Stimulated activated CD8-positive, alpha-beta memory T cell treated with anti-CD3 and anti-CD28 coated beads, Interleukin-4, amount 100 ng/mL, for 48 hours (primary cell): ENCODE data around the gene PARD3.

Experiments
- DNase-seq: peaks from one replicate; pipeline ENCODE4 v3.0.0-alpha.2; 2020

Gene PARD3

GRCh38 chr10:34736976-34737771 lies 77.9 kb downstream of the PARD3 start:
- no peak for DNase-seq

DNA sequence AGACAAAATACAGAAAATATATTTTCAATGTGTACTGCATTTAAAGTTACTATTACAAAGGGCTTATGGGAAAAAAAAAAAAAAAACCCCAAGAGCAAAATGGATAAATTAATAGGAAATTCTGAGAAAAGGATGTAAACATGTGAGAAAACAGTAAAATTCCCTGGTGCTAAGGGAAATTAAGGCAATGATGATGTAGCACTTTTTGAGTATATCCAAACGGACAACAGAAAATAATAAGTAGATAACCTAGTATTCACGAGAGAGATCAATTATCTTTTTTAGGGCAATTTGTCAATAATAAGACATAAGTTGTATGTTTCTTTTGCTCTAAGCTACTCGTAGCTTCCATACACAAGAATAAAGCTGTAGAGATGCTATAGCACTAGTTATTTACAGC lies 80.2 kb downstream of the PARD3 start:
- no peak for DNase-seq

GRCh38 chr10:34732926-34733325 lies 82.2 kb downstream of the PARD3 start:
- DNase-seq, result no peak

GRCh38 chr10:34731885-34732701 lies 83.0 kb downstream of the PARD3 start:
- DNase-seq, result no peak

DNA sequence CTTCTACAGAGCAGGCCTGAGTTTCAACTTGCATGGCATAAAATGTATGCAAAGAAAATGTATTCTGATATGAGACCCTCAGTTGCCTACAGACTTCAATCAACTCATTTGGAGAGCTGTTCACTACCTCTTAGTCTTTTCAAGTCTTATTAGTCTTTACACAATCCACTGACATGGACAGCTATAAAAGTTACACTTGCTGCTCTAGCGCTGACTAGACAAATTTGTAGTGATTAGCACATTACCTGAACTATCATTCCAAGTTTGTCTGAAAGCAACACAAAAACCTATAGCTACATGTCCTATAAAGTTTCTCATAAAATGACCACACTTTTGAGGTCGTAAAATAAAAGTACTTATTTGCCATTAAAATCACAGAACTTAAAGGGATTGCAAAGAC lies 83.9 kb downstream of the PARD3 start:
- DNase-seq, result no peak

DNA sequence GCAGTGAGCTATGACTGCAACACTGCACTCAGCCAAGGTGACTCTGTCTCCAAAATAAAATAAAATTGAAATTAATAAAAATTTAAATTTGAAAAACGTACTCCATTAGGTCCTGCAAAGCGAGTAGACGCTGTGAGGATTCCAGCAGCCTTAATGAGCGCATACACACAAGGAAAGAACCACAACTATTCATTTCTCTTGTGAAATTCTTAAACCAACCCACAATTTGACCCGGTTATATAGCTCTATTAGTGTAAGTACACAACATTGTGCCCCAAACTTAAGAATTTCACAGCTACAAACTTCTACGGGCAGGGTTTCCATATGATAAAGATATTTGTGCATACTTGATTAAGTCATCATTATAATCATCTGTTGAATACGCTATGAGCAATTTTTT lies 84.4 kb downstream of the PARD3 start:
- no peak for DNase-seq

- DNase-seq, result no peak
These were observed 85.5 kb downstream of the PARD3 start for GRCh38 chr10:34729619-34730018.

GRCh38 chr10:34728361-34728760 lies 86.7 kb downstream of the PARD3 start:
- DNase-seq, result no peak

GRCh38 chr10:34727595-34728033 lies 87.5 kb downstream of the PARD3 start:
- DNase-seq, result no peak

DNA sequence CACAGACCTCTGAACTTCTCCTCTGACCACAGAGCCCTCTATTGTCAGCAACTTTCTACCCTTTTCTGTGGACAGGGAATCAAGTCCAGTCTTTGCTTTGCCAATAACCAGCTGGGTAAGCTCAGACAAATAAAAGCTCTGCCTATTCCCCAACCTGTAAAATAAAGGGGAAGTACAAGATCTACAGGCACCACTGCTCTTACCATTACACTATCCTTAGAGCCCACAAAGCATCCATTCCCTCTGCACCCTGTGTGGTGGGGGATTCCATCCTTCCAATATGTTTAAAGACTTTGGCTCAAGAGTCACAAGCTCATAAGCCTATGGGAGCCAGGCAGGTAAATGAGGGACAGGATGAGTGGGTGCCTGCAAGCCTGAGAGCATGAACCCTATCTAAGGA lies 88.2 kb downstream of the PARD3 start:
- no peak for DNase-seq

GRCh38 chr10:34723750-34724149 lies 91.3 kb downstream of the PARD3 start:
- DNase-seq, result no peak

DNA sequence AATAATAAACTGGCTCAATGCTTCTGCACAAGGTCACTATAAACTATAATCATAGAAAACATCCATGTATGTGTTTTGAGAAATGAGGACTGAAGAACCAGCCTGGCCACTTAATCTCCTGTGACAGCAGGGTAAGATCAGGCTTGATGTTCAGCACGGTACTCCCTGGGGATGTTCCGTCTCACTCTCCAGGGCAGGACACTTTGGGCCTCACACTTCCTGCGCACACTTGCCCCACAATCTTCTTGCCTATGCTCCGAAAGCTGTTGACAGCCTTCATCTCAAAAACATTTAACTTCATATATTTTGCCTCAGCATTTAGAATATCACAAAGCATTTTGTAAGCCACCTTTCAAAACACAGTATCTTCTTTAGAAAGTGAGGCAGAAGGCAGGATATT lies 92.7 kb downstream of the PARD3 start:
- no peak for DNase-seq

DNA sequence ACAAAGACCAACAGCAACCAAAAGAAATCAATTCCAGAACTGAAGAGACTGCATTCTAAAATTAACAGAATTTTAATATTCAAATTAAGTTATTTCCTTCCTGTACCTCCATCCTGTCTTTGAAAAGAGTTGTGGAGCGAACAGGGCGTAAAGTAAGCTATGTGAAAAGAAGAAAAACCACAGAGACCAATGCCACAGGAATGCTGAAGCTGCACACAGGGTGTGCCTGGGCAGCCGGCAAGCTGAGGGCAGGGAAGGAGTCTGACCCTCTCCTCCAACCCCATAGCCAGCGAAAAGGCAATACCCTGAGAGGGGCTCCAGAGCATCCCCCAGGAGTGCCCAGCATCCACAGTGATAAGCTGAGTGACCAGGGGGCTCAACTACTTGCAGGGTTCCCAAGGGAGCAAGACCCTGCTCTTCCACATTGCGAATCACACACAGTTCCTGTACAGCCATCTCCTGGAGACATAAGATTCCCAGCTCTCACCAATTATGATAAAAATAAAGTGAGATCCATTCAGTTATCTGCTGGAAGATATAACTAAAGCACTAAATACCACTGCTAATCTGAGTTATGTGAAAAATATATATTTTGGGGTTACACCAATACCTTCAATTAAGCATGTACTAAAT lies 93.8 kb downstream of the PARD3 start:
- no peak for DNase-seq

GRCh38 chr10:34719746-34720145 lies 95.3 kb downstream of the PARD3 start:
- DNase-seq, result no peak

DNA sequence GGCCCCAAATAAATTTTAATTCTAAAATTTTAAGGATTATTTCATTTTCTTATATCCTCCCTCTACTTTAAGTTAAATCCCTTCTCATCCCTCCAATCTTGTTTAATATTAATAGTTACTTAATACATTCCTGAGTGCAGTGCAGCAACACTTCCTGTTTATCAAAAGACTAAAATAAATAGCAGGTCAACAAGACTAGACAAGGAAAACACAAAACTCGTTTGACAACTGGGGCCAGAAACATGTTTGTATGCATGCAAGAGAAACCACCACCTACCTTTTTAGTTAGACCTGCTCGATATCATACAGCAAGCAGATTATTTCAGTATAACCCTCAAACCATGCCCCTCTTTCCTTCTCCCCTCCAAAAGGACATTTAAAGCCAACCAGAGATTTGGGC lies 95.8 kb downstream of the PARD3 start:
- DNase-seq, result no peak

- no peak for DNase-seq
These were observed 97.7 kb downstream of the PARD3 start for GRCh38 chr10:34717429-34717828.

DNA sequence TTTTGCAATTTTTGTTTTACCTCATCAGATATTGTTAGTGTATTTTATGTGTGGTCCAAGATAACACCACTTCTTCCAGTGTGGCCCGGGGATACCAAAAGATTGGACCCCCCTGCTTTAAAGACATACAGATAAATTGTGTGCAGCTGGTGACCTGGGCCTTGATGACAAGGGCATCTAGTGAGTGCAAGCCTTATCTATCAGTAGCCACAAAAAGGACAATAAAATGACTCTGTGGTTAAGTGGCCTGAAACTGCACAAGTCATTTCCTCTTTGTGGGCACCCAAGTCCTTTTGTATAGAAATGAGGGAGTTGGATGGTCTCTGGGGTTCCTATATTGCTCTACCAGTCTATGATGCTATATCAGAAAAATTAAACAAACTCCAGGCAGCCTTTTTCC lies 98.1 kb downstream of the PARD3 start:
- no peak for DNase-seq

GRCh38 chr10:34716234-34716633 lies 98.9 kb downstream of the PARD3 start:
- DNase-seq, result no peak

- DNase-seq, result no peak
These were observed 99.4 kb downstream of the PARD3 start for GRCh38 chr10:34715511-34716187.

DNA sequence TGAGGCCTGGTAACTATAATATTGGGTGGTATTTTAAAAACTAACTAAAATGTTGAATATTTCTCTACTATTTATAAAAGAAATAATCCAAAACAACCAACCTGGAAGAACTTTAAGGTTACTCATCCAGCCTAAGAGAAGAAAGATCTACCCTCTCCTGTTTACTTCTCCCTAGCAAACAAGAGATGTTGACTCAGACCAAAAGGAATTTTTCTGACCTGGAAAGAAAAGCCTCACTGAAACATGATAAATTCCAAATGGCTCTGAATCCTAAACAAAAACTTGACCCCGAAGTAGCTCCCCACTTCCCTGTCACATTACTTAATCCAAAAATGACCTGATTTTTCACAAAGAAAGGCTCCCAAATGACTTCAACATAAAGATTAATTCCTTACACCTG lies 101.2 kb downstream of the PARD3 start:
- no peak for DNase-seq

DNA sequence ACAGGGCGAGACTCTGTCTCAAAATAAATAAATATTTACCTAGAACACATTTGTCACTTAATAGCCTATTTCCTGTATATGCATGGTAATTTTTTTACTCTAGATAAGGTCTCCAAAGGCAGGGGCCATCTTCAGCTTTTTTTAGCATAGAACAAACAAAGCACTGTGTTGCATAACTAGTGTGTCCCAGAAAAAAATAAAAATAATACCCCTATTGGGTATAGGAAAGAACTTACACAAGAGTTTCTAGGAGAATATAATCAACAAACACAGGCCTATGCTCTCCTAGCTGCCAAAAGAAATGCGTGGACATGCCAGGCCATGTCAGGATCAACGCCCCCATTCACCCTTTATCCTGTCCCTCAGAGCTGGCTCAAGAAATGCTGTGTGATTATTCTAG lies 103.6 kb downstream of the PARD3 start:
- no peak for DNase-seq

GRCh38 chr10:34710391-34710751 lies 104.7 kb downstream of the PARD3 start:
- DNase-seq, result no peak

DNA sequence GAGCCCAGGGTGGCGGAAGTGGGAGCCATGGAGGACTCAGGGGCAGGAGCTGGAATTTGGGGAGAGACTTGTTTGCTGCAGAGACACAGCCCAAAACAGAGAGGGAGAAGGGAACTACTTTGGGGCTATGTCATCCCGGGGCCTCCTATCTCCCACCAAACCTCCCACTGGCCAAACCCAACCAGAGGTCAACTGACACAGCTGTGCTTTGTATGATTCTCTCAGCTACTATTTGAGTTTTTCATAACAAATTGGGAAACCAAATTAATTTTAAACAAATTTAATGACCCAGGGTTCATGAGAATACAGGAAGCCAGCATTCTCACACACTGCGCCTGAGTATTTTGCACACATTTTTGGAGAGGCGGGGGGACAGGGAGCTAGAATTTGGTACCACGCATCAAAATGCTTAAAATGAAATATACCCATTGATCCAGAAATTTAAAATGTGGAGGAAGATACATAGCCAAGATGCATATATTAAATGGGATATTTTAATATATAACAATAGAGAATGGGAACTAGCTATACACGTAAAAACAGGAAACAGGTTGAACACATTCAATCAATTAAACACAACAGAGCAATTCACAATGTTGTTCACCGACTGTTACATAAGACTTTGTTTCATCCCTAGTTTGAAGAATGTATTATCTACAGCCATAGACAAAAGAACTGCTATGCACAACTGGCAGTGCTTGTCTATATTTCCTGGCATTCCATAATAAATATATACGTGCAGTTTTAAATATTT lies 105.3 kb downstream of the PARD3 start:
- no peak for DNase-seq
